ENCODE results near the gene PACRGL.

PACRGL gene

DNA sequence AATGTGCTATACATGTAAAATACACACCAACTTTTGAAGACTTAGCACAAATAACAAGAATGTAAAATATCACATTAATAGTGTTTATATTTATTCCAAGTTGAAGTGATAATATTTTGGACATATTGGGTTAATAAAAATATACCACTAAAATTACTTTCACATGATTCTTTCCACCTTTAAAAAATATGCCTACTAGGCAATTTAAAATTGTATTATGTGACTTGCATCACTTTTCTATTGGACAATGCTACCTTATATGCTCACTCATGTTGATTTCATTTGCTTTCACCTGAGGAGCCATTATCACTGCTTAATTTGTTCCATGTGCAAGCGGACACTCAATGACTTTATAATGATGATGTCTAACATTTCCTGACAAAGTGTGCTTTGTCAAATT, 3.4 kb upstream of the PACRGL start:
- no peak overlapping the region for H2BK5ac ChIP-seq (ENCODE audit: low read depth, low read length, poor library complexity)
- no peaks in the 10 kb centered on the region for H3K9me3 ChIP-seq (ENCODE audit: insufficient read depth, low read depth, low read length)
- no peak overlapping the region for H2AK5ac ChIP-seq (ENCODE audit: low read length)
- H3K36me3 ChIP-seq (ENCODE audit: control insufficient read depth in 1 of 2, insufficient read depth in 2 of 2, low read length in 2 of 2), result no peaks in the 10 kb centered on the region
- H3K4me1 ChIP-seq (ENCODE audit: control insufficient read depth in 1 of 2, insufficient read depth in 2 of 2, low read length in 2 of 2), result peaks cover 0 to 4% of the 10 kb centered on the region in 2 experiments
- no peak overlapping the region for H3K4me3 ChIP-seq (ENCODE audit: low read depth, low read length)
- H3K4me2 ChIP-seq (ENCODE audit: low read length), result no peak overlapping the region
- no peak overlapping the region for H4K91ac ChIP-seq (ENCODE audit: low read depth, low read length)
- H4K8ac ChIP-seq (ENCODE audit: low read depth, low read length), result no peak overlapping the region
- H3K27ac ChIP-seq (ENCODE audit: low read depth, low read length), result no peak overlapping the region
- peaks cover 3% of the 10 kb centered on the region for H3K79me1 ChIP-seq (ENCODE audit: low read length)
- H3K4ac ChIP-seq (ENCODE audit: low read depth, low read length), result no peak overlapping the region
- no peak overlapping the region for H4K12ac ChIP-seq (ENCODE audit: low read depth, low read length)
- H3K9ac ChIP-seq (ENCODE audit: low read length), result no peak overlapping the region
- no peak overlapping the region for H2BK120ac ChIP-seq (ENCODE audit: insufficient read depth, low read length, poor library complexity)
- H3K27me3 ChIP-seq (ENCODE audit: insufficient read depth, low read length), result no peaks in the 10 kb centered on the region
- H3K14ac ChIP-seq (ENCODE audit: low read length), result no peak overlapping the region
- no peak for DNase-seq
- H3K23ac ChIP-seq (ENCODE audit: low read length), result no peak overlapping the region
- no peak overlapping the region for H2AFZ ChIP-seq (ENCODE audit: insufficient read depth, low read length, poor library complexity)
- H3K18ac ChIP-seq (ENCODE audit: low read length), result no peak overlapping the region
- WGBS (ENCODE audit: extremely low coverage, insufficient coverage, insufficient read length), result no CpG with 5 or more reads among the region's 1 CpG
- H3K79me2 ChIP-seq (ENCODE audit: control insufficient read depth, insufficient read depth, low read length, poor library complexity), result peaks cover 3% of the 10 kb centered on the region
- no peak overlapping the region for H2BK12ac ChIP-seq (ENCODE audit: low read length)

DNA sequence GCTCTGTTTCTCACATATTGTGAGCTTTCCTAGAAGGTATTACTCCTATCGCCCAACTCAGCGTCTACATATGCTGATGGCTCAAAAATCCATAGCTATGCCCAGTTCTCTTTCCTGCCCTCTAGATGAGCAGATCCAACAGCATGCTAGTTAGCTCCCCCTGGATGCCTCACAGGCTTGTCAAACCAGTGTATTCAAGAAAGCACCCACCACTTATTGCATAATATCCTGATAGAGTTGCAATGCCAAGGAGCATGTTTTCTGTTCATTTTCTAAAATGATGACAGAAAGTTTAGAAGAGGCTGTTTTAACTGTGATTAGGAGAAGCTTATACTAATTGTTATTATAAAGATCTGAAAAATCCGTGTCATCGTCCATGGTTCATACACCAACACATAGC, 1.9 kb upstream of the PACRGL start:
- Histone ChIP-seq H3K14ac (ENCODE audit: low read length) (no peak overlapping the region), H2AK5ac (ENCODE audit: low read length) (no peak overlapping the region), H3K36me3 (ENCODE audit: control insufficient read depth in 1 of 2, insufficient read depth in 2 of 2, low read length in 2 of 2) (no peaks in the 10 kb centered on the region), H4K91ac (ENCODE audit: low read depth, low read length) (no peak overlapping the region), H3K27ac (ENCODE audit: low read depth, low read length) (no peak overlapping the region), H3K4me1 (ENCODE audit: control insufficient read depth in 1 of 2, insufficient read depth in 2 of 2, low read length in 2 of 2) (peaks cover 0 to 4% of the 10 kb centered on the region in 2 experiments), H3K9ac (ENCODE audit: low read length) (no peak overlapping the region), H4K12ac (ENCODE audit: low read depth, low read length) (no peak overlapping the region), H2AFZ (ENCODE audit: insufficient read depth, low read length, poor library complexity) (no peak overlapping the region), H3K79me1 (ENCODE audit: low read length) (peaks cover 3% of the 10 kb centered on the region), H3K23ac (ENCODE audit: low read length) (no peak overlapping the region), H3K79me2 (ENCODE audit: control insufficient read depth, insufficient read depth, low read length, poor library complexity) (peaks cover 3% of the 10 kb centered on the region), H2BK12ac (ENCODE audit: low read length) (no peak overlapping the region), H2BK120ac (ENCODE audit: insufficient read depth, low read length, poor library complexity) (no peak overlapping the region), H2BK5ac (ENCODE audit: low read depth, low read length, poor library complexity) (no peak overlapping the region), H3K4me2 (ENCODE audit: low read length) (no peak overlapping the region), H3K27me3 (ENCODE audit: insufficient read depth, low read length) (no peaks in the 10 kb centered on the region), H3K4me3 (ENCODE audit: low read depth, low read length) (no peak overlapping the region), H3K9me3 (ENCODE audit: insufficient read depth, low read depth, low read length) (no peaks in the 10 kb centered on the region), H4K8ac (ENCODE audit: low read depth, low read length) (no peak overlapping the region), H3K18ac (ENCODE audit: low read length) (no peak overlapping the region), H3K4ac (ENCODE audit: low read depth, low read length) (no peak overlapping the region)
- peak in 1 of 2 donors; percentile 10 for DNase-seq
- WGBS (ENCODE audit: extremely low coverage, insufficient coverage, insufficient read length), result no CpG with 5 or more reads among the region's 4 CpGs

DNA sequence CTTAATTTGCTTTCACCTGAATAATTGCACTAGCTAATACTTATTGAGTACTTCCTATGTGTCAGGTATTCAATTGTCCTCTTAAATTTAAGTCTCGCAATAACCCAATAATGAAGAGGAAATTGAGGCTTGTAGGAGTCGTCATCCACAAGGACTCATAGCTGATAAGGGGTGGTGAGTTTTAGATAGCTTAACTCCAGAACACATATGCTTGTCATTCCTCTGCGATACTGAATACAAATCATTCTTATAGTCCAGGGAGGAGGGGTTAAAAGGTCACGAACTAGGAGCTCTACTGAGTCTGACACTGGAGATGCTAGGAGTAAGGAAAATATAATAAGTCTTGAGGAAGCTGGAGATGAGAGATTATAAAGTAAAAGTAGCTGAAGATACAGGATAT, 1.4 kb upstream of the PACRGL start:
- no peak for DNase-seq
- Histone ChIP-seq H4K12ac (ENCODE audit: low read depth, low read length) (no peak overlapping the region), H3K23ac (ENCODE audit: low read length) (no peak overlapping the region), H3K4me2 (ENCODE audit: low read length) (no peak overlapping the region), H3K4ac (ENCODE audit: low read depth, low read length) (no peak overlapping the region), H3K9me3 (ENCODE audit: insufficient read depth, low read depth, low read length) (no peaks in the 10 kb centered on the region), H3K9ac (ENCODE audit: low read length) (no peak overlapping the region), H4K91ac (ENCODE audit: low read depth, low read length) (no peak overlapping the region), H3K79me2 (ENCODE audit: control insufficient read depth, insufficient read depth, low read length, poor library complexity) (peaks cover 3% of the 10 kb centered on the region), H3K79me1 (ENCODE audit: low read length) (peaks cover 3% of the 10 kb centered on the region), H2BK5ac (ENCODE audit: low read depth, low read length, poor library complexity) (no peak overlapping the region), H3K36me3 (ENCODE audit: control insufficient read depth in 1 of 2, insufficient read depth in 2 of 2, low read length in 2 of 2) (no peaks in the 10 kb centered on the region), H2BK120ac (ENCODE audit: insufficient read depth, low read length, poor library complexity) (no peak overlapping the region), H3K4me1 (ENCODE audit: control insufficient read depth in 1 of 2, insufficient read depth in 2 of 2, low read length in 2 of 2) (peaks cover 0 to 4% of the 10 kb centered on the region in 2 experiments), H2AK5ac (ENCODE audit: low read length) (no peak overlapping the region), H2BK12ac (ENCODE audit: low read length) (no peak overlapping the region), H4K8ac (ENCODE audit: low read depth, low read length) (no peak overlapping the region), H3K14ac (ENCODE audit: low read length) (no peak overlapping the region), H3K18ac (ENCODE audit: low read length) (no peak overlapping the region), H3K27ac (ENCODE audit: low read depth, low read length) (no peak overlapping the region), H3K27me3 (ENCODE audit: insufficient read depth, low read length) (no peaks in the 10 kb centered on the region), H2AFZ (ENCODE audit: insufficient read depth, low read length, poor library complexity) (no peak overlapping the region), H3K4me3 (ENCODE audit: low read depth, low read length) (no peak overlapping the region)
- WGBS (ENCODE audit: extremely low coverage, insufficient coverage, insufficient read length), result no CpG with 5 or more reads among the region's 4 CpGs

- H3K9ac ChIP-seq (ENCODE audit: low read length), result no peak overlapping the region
- WGBS (ENCODE audit: extremely low coverage, insufficient coverage, insufficient read length), result no CpG with 5 or more reads among the region's 2 CpGs
These were observed 11.1 kb downstream of the PACRGL start for GRCh38 chr4:20711335-20711734.

More at GRCh38 chr4:20711335-20711734, 11.1 kb downstream of the PACRGL start:
- Histone ChIP-seq H3K4me2 (ENCODE audit: low read length) (no peak overlapping the region), H4K8ac (ENCODE audit: low read depth, low read length) (no peak overlapping the region), H3K23ac (ENCODE audit: low read length) (no peak overlapping the region), H2BK12ac (ENCODE audit: low read length) (no peak overlapping the region), H3K27me3 (ENCODE audit: insufficient read depth, low read length) (no peaks in the 10 kb centered on the region), H3K79me1 (ENCODE audit: low read length) (no peaks in the 10 kb centered on the region), H2BK120ac (ENCODE audit: insufficient read depth, low read length, poor library complexity) (no peak overlapping the region), H4K91ac (ENCODE audit: low read depth, low read length) (no peak overlapping the region), H3K36me3 (ENCODE audit: control insufficient read depth in 1 of 2, insufficient read depth in 2 of 2, low read length in 2 of 2) (peaks cover 4 to 6% of the 10 kb centered on the region in 2 experiments), H3K18ac (ENCODE audit: low read length) (no peak overlapping the region), H3K27ac (ENCODE audit: low read depth, low read length) (no peak overlapping the region), H4K12ac (ENCODE audit: low read depth, low read length) (no peak overlapping the region), H3K14ac (ENCODE audit: low read length) (no peak overlapping the region), H3K9me3 (ENCODE audit: insufficient read depth, low read depth, low read length) (no peaks in the 10 kb centered on the region), H2BK5ac (ENCODE audit: low read depth, low read length, poor library complexity) (no peak overlapping the region), H3K4me1 (ENCODE audit: control insufficient read depth in 1 of 2, insufficient read depth in 2 of 2, low read length in 2 of 2) (no peaks in the 10 kb centered on the region), H3K4ac (ENCODE audit: low read depth, low read length) (no peak overlapping the region), H2AK5ac (ENCODE audit: low read length) (no peak overlapping the region), H2AFZ (ENCODE audit: insufficient read depth, low read length, poor library complexity) (no peak overlapping the region), H3K79me2 (ENCODE audit: control insufficient read depth, insufficient read depth, low read length, poor library complexity) (no peaks in the 10 kb centered on the region), H3K4me3 (ENCODE audit: low read depth, low read length) (no peak overlapping the region)
- no peak for DNase-seq
